ENCODE measurements around the gene MS4A2. TPM values are rescaled to one million over a fixed set of nuclear protein-coding genes. Genes with fewer than 3 reads are reported as not detected.
"Not testable (repeated sequence)": the region's sequence is repeated elsewhere in the genome, so short reads cannot be mapped to it uniquely, and the experiment has no call there.

Gene MS4A2
- total and polyA plus RNA-seq, 8 donors: 0.04 to 6.1 (median 0.08) TPM; not detected in 1

DNA sequence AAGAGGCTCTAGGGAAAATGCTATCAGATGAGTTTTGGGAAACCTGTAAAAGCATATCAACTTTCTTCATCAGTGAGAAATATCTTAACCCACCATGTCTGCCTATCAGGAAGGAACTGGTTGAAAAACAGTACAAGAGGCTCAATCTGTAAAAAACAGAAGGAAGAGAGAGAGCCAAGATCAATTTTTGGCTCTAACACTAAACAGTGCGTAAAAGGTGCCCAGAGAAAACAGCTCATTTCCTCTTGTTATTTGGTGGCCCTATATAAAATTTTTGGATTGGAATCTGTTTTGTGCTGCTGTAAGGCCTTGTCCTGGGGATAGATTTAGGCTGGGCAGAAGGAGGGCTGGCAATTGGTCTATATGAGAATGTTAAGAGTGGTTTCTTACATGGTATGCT lies 12.1 kb downstream of the MS4A2 start:
- no peaks in the 10 kb centered on the region for H3K9me3 ChIP-seq
- no peak for ATAC-seq
- H3K4me3 ChIP-seq: no peak overlapping the region
- intact Hi-C loops (cut with DNase I): no loop called here
- TF ChIP-seq, protein P1, sequence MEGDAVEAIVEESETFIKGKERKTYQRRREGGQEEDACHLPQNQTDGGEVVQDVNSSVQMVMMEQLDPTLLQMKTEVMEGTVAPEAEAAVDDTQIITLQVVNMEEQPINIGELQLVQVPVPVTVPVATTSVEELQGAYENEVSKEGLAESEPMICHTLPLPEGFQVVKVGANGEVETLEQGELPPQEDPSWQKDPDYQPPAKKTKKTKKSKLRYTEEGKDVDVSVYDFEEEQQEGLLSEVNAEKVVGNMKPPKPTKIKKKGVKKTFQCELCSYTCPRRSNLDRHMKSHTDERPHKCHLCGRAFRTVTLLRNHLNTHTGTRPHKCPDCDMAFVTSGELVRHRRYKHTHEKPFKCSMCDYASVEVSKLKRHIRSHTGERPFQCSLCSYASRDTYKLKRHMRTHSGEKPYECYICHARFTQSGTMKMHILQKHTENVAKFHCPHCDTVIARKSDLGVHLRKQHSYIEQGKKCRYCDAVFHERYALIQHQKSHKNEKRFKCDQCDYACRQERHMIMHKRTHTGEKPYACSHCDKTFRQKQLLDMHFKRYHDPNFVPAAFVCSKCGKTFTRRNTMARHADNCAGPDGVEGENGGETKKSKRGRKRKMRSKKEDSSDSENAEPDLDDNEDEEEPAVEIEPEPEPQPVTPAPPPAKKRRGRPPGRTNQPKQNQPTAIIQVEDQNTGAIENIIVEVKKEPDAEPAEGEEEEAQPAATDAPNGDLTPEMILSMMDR (IDR thresholded peaks at IDR 0.05): no peak
- H3K27ac ChIP-seq: no peak overlapping the region
- no peak for DNase-seq
- peaks cover 0 to 5% of the 10 kb centered on the region in 2 donors for H3K4me1 ChIP-seq
- H3K27me3 ChIP-seq: no peaks in the 10 kb centered on the region
- no peaks in the 10 kb centered on the region for H3K36me3 ChIP-seq

DNA sequence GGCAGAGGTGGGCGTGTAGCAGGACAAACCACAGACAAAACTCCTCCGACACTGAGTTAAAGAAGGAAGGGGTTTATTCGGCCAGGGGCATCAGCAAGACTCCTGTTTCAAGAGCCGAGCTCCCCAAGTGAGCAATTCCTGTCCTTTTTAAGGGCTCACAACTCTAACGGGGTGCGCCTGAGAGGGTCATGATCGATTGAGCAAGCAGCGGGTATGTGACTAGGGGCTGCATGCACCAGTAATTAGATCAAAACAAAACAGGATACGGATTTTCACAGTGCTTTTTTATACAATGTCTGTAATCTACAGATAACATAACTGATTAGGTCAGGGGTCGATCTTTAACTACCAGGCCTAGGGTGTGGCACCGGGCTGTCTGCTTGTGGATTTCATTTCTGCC lies 12.9 kb downstream of the MS4A2 start:
- H3K4me1 ChIP-seq, ATAC-seq: not testable (repeated sequence)

DNA sequence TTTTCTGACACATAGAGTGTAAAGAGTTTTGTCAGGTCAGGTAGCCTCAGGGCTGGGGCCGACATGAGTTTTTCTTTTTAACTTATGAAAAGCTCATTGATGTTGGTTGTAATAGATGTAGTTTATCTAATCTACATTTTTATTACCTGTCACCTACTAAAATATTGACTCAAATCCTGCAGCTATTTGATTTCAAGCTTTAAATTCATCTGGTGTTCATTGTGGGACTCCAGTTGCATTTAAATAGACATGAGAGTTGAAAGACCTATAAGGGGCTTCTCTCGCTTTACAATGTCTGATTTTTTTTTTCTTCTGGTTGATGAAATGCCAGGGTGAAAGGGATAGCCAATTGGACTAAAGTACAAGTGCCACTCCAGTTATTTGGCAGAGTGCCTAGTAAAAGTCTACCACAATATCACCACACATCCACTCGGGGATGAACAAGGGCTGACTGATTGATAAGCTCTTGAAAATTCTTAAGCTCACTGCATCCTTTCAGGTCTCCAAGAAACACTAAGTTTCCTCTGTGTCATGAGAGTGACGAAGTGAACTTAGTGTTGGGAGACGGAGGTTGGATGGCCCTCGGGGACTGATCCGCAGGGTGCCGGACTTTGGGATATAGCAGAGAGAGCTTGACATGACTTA lies 16.1 kb downstream of the MS4A2 start:
- DNase-seq; H3K27ac ChIP-seq; H3K27me3 ChIP-seq; H3K4me3 ChIP-seq; H3K36me3 ChIP-seq; H3K4me1 ChIP-seq; ATAC-seq; H3K9me3 ChIP-seq; intact Hi-C loops (cut with DNase I): not testable (repeated sequence)

More for the DNA sequence above, 12.9 kb downstream of the MS4A2 start:
- DNase-seq; H3K9me3 ChIP-seq; H3K36me3 ChIP-seq; intact Hi-C loops (cut with DNase I); H3K27ac ChIP-seq; H3K4me3 ChIP-seq; H3K27me3 ChIP-seq: not testable (repeated sequence)

DNA sequence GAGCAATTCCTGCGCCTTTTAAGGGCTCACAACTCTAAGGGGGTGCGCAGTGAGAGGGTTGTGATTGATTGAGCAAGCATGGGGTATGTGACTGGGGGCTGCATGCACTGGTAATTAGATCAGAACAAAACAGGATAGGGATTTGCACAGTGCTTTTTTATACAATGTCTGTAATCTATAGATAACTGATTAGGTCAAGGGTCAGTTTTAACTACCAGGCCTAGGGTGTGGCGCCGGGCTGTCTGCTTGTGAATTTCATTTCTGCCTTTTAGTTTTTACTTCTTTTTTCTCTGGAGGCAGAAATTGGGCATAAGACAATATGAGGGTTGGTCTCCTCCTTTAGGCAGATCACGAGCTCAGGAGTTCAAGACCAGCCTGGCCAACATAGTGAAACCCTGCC lies 20.2 kb downstream of the MS4A2 start:
- H3K27ac ChIP-seq; H3K9me3 ChIP-seq; H3K36me3 ChIP-seq; H3K4me1 ChIP-seq; H3K4me3 ChIP-seq; ATAC-seq; H3K27me3 ChIP-seq; intact Hi-C loops (cut with DNase I); DNase-seq: not testable (repeated sequence)

DNA sequence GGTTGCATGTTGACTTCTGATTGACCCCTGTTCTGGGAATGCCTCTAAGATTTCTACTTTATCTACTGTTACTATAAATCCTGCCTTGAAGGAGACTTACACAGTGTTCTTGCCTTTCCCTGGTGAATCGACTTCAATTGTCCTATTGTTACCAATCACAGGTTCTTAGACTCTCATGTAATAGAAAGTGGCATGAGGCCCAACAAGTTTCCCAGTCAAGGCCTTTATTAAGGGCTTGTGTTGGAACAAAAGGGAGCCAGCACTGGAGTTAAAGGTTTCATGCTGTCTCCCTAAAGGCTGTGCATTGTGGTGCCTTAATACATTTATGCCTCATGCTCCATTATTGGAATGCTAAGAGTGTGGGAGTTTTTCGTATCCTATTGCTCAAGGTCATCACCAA lies 23.3 kb downstream of the MS4A2 start:
- H3K27me3 ChIP-seq: no peaks in the 10 kb centered on the region
- no peak overlapping the region for H3K4me3 ChIP-seq
- intact Hi-C loops (cut with DNase I): no loop called here
- no peaks in the 10 kb centered on the region for H3K36me3 ChIP-seq
- H3K27ac ChIP-seq: no peak overlapping the region
- DNase-seq (no peak), ATAC-seq (no peak)
- TF ChIP-seq, protein P1 (IDR thresholded peaks at IDR 0.05): no peak
- H3K9me3 ChIP-seq: no peaks in the 10 kb centered on the region
- no peaks in the 10 kb centered on the region for H3K4me1 ChIP-seq

DNA sequence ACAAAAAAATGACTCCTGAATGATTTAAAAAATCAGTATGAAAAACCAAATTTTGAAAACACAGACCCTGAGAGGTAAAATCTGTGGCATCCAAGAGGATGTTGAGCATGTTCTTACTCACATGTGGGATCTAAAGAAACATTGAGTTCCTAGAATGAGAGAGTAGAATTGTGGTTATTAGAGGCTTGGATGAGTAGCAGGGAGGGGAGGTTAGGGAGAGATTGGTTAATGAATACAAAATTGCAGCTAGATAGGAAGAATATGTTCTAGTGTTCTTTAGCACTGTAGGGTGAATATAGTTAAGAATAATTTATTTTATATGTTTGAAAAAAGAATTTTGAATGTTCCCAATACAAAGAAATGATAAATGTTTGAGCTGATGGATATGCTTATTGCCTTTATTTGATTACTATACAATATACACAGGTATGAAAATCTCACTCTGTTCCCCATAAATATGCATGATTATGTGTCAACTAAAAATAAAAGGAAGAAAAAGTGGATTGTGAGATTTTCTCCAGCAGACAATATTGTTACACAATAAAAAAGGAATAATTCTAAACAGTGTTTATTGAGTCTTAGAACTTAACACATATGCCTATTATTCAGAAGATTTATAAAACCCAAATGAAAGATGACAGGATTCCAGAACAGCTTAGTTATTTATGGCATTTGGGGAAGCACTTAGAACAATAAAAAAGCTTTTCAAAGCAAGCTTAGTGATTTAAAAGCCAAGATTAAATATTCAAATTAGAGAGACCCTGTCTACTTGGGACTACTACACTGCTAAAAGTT lies 28.7 kb downstream of the MS4A2 start:
- no peak overlapping the region for H3K27ac ChIP-seq
- intact Hi-C loops (cut with DNase I): no loop called here
- no peaks in the 10 kb centered on the region for H3K36me3 ChIP-seq
- H3K4me1 ChIP-seq: peaks cover 0 to 20% of the 10 kb centered on the region in 2 donors
- H3K27me3 ChIP-seq: no peaks in the 10 kb centered on the region
- DNase-seq: no peak
- TF ChIP-seq, protein P1 (IDR thresholded peaks at IDR 0.05): no peak
- H3K9me3 ChIP-seq: no peaks in the 10 kb centered on the region
- no peak for ATAC-seq
- H3K4me3 ChIP-seq: no peak overlapping the region
